Pancreas (tissue), 10 donors: Measurements from ENCODE around the gene CLDN5. TPM values are rescaled to one million over a fixed set of nuclear protein-coding genes. Genes with fewer than 3 reads are reported as not detected.

Experiments used
- ATAC-seq, 4 donors: fragments of 200-7000 bp; cut with Tn5 transposase; one replicate each; pipeline versions ENCODE4 v1.8.0 to v1.9.1; 2020; ENCODE audit warnings: mild to moderate bottlenecking in 4 of 4, moderate library complexity in 4 of 4
- DNase-seq, 6 donors: peaks; one replicate each; pipeline ENCODE4 v3.0.0-alpha.2; 2020
- FAIRE-seq: peaks from 2 replicates; lab custom pipeline; 2012; peaks lifted over from hg19 to GRCh38; lab: Jason Lieb, UNC
- H3K27ac ChIP-seq, 4 donors: fragments of 200-600 bp; sonication (generic); 1 replicate in 3 of 4; 2 replicates in 1 of 4; pipeline versions ENCODE4 v1.5.0 to v1.8.0; 2020
- H3K27me3 ChIP-seq, 4 donors: fragments of 200-600 bp; one replicate each; pipeline ENCODE4 v1.8.0; 2021
- H3K36me3 ChIP-seq, 3 donors: fragments of 200-600 bp; sonication (generic) in 1 of 3; one replicate each; pipeline versions ENCODE4 v1.5.0 to v1.8.0; 2020 to 2021
- H3K4me1 ChIP-seq, 3 donors: fragments of 200-600 bp; one replicate each; pipeline ENCODE4 v1.8.0; 2021
- H3K4me3 ChIP-seq, 4 donors: fragments of 200-600 bp; sonication (generic) in 2 of 4; one replicate each; pipeline versions ENCODE4 v1.5.0 to v1.8.0; 2020 to 2021
- H3K9me3 ChIP-seq, 4 donors: fragments of 200-600 bp; one replicate each; pipeline ENCODE4 v1.8.0; 2021
- WGBS, 2 donors: extraction: QIAGEN DNeasy Blood & Tissue Kit; methylation state at CpG; one replicate each; pipeline ENCODE4 v1.1.7; 2013; 5-methylcytosine and 5-hydroxymethylcytosine counted together
- intact Hi-C, 3 donors: fragments of 100-400 bp; cut with DNase I; formaldehyde crosslinking; loops; one replicate each; pipeline versions ENCODE4 v1.11.1 to v1.14.2; 2022
- polyA plus RNA-seq, 2 donors: library from polyadenylated mRNA; stranded (reverse); fragments of 200-250 nt; gene quantifications; one replicate each; pipeline ENCODE4 v1.2.3, GENCODE V29; 2013
- total RNA-seq, 6 donors: library from RNA; stranded (reverse); fragmentation: NEBNext Ultra II Directional in 4 of 6; extraction: Animal tissue kit (Norgen Biotek cat#: 25700) in 4 of 6; gene quantifications; one replicate each; pipeline versions ENCODE4 v1.2.1 to v1.2.4, GENCODE V29; 2021 to 2023
- TF ChIP-seq, protein P1 (sequence below), 4 donors: fragments of 200-600 bp; sonication (generic) in 3 of 4; IDR thresholded peaks; one replicate each; pipeline versions ENCODE4 v1.5.0 to v1.8.0; 2021; ENCODE audit warnings: antibody characterized with exemption in 4 of 4
- donor health status: healthy with polysubstance abuse.
- donor health status: DM: no; HTN: no; CAD: no; lungs with moderate emphysema.
- donor health status: DM: no; HTN: no; CAD: no.
- donor health status: control.
- donor health status: control.
- donor health status: Bipolar disorder and iron deficiency.
- donor health status: DM: yes; HTN: yes; CAD: no.
- donor health status: DM: no; HTN: no; CAD: no.
- donor health status: DM: no; HTN: no; CAD: no.
- donor health status: DM: yes; HTN: yes; CAD: no.

The CLDN5 gene
- total and polyA plus RNA-seq, 8 donors = 3.5 to 47.3 (median 7.1) TPM

DNA sequence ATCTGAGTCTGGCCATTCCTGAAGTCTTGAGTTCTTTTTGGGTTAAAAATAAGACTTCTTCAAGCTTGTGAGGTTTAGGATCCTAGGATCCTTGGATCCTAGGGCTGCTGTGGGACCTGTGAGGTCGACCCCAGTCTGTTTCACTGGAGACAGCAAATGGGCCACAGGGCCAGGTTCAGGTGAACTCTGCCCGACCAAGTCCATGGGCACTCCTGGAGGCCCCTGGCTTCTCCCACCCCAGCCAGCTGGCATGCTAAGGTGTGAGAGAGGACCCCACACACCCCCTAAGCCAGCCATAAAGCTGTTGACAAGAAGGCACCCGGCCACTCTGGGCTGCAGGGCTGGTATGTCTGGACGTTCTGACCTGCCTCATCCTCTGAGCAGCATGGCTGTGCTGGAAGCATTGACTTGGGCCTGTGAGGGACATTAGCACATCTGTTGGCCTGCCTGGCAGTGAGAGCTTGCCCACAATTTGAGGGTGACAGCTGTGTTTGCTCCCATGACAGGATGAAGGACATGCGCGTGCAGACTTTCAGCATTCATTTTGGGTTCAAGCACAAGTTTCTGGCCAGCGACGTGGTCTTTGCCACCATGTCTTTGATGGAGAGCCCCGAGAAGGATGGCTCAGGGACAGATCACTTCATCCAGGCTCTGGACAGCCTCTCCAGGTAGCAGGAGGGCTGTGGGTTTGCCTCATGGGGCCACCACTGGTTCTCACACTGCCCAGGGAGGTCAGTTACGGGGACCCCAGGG is 16.0 kb downstream of the CLDN5 start:
- 80 to 90% methylated on average over 10 of the region's 10 CpGs for WGBS, 2 donors
- intact Hi-C loops = no loop called here
- Histone ChIP-seq H3K9me3 (no peaks in the 10 kb centered on the region), H3K4me3 (no peak overlapping the region), H3K36me3 (no peaks in the 10 kb centered on the region), H3K27ac (no peak overlapping the region), H3K4me1 (no peaks in the 10 kb centered on the region), H3K27me3 (no peaks in the 10 kb centered on the region)
- no peak for DNase-seq
- TF ChIP-seq, protein P1, sequence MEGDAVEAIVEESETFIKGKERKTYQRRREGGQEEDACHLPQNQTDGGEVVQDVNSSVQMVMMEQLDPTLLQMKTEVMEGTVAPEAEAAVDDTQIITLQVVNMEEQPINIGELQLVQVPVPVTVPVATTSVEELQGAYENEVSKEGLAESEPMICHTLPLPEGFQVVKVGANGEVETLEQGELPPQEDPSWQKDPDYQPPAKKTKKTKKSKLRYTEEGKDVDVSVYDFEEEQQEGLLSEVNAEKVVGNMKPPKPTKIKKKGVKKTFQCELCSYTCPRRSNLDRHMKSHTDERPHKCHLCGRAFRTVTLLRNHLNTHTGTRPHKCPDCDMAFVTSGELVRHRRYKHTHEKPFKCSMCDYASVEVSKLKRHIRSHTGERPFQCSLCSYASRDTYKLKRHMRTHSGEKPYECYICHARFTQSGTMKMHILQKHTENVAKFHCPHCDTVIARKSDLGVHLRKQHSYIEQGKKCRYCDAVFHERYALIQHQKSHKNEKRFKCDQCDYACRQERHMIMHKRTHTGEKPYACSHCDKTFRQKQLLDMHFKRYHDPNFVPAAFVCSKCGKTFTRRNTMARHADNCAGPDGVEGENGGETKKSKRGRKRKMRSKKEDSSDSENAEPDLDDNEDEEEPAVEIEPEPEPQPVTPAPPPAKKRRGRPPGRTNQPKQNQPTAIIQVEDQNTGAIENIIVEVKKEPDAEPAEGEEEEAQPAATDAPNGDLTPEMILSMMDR (IDR thresholded peaks at IDR 0.05) = no peak
- ATAC-seq = no peak
- no peak for FAIRE-seq

DNA sequence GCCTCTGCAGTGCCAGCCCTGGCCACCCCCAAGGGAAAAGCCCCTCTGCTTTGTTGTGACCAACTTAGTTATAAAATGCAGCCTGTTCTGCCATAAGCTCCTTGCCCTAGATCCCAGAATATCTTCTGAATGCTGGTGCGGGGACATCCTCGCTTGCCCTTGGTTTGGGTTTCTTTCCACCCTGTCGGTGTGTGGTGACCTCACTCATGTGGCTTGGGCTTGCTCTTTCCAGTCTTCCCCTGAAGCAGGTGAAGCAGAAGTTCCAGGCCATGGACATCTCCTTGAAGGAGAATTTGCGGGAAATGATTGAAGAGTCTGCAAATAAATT is 16.7 kb downstream of the CLDN5 start:
- intact Hi-C loops = no loop called here
- no peaks in the 10 kb centered on the region for H3K36me3 ChIP-seq
- no peak for ATAC-seq
- H3K4me3 ChIP-seq = no peak overlapping the region
- no peak overlapping the region for H3K27ac ChIP-seq
- no peaks in the 10 kb centered on the region for H3K4me1 ChIP-seq
- WGBS, 2 donors = 92 to 93% methylated on average over 4 of the region's 4 CpGs
- H3K27me3 ChIP-seq = no peaks in the 10 kb centered on the region
- TF ChIP-seq, protein P1 (IDR thresholded peaks at IDR 0.05) = no peak
- no peaks in the 10 kb centered on the region for H3K9me3 ChIP-seq
- no peak for FAIRE-seq
- DNase-seq = no peak

DNA sequence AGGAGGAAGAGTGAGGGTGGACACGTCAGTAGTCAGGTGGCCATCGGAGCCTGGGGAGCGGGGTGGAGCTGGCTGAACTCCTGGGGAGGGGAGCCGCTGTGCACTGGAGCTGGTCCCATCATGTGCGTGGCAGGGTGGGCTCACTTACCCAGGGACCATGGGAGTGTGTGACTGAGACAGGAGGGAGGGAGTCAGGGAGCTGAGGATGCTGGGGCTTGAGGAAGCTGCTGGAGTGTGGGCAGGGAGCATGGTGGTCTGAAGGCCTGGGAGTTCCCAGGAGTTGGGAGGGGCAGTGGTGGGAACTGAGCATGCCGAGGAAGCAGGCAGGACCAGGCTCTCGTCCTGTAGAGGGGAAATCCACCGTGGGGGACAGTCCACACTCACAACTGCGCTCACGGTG is 18.0 kb downstream of the CLDN5 start:
- WGBS, 2 donors = 88 to 91% methylated on average over 10 of the region's 10 CpGs
- no peaks in the 10 kb centered on the region for H3K27me3 ChIP-seq
- intact Hi-C loops = no loop called here
- DNase-seq (no peak), ATAC-seq (no peak), FAIRE-seq (no peak)
- TF ChIP-seq, protein P1 (IDR thresholded peaks at IDR 0.05) = no peak
- H3K4me3 ChIP-seq = no peak overlapping the region
- no peak overlapping the region for H3K27ac ChIP-seq
- no peaks in the 10 kb centered on the region for H3K4me1 ChIP-seq
- H3K36me3 ChIP-seq = no peaks in the 10 kb centered on the region
- H3K9me3 ChIP-seq = no peaks in the 10 kb centered on the region

DNA sequence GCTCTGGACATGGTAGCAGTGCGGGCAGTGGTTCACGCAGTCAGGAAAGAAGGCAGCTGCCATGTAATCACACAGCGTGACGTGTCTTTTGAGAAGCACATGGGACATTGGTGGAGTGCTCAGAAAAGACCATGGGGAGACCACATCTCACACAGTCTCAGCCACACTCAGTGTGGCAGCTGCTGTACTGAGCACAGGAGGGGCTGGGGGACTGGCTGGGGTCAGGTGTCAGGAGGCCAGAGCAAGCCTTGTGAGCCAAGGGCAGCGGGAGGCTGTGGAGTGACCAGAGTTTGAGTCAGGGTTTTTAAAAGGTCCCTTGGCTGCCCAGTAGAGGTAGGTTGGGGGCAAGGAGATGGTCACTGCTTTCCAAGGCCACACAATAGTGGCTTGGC is 18.5 kb downstream of the CLDN5 start:
- Histone ChIP-seq H3K27ac (no peak overlapping the region), H3K4me1 (no peaks in the 10 kb centered on the region), H3K36me3 (no peaks in the 10 kb centered on the region), H3K27me3 (no peaks in the 10 kb centered on the region), H3K9me3 (no peaks in the 10 kb centered on the region), H3K4me3 (no peak overlapping the region)
- 97 to 98% methylated on average over 5 of the region's 5 CpGs for WGBS, 2 donors
- DNase-seq (no peak), ATAC-seq (no peak), FAIRE-seq (no peak)
- TF ChIP-seq, protein P1 (IDR thresholded peaks at IDR 0.05) = no peak
- intact Hi-C loops = no loop called here

DNA sequence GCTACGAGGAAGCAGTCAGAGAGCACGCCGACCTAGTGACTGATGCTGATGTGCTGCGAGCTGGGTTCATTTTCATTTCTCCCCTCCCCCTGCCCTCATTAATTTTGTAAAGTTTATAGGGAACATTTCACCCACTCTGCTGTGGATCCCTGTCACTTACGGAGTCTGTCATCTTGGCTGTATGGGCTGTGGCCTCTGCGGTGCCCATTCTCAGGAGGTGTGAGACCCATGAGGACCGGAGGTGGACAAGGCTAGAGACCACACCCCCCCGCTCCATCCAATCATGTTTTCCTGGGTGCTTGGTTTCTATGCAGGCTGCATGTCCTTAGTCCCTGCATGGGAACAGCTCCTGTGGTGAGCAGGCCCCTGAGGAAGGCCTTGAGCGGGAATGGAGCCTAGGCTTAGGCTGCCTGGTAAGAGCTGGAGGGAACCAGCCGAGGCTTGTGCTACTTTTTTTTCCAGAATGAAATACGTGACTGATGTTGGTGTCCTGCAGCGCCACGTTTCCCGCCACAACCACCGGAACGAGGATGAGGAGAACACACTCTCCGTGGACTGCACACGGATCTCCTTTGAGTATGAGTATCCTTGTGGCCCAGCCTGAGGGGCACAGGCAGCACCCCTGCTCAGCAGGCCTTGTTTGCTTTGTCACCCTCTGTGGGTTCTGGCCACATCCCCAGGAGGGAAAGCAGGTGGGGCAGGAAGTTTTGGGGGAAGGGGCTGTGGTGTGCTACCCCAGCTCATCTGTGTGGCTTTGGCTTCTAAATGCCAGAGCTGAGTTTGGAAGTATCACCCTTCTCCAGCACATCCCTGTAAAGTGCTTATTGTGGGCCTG is 19.1 kb downstream of the CLDN5 start:
- WGBS, 2 donors = 91 to 92% methylated on average over 18 of the region's 18 CpGs
- Histone ChIP-seq H3K4me1 (no peaks in the 10 kb centered on the region), H3K36me3 (no peaks in the 10 kb centered on the region), H3K27me3 (no peaks in the 10 kb centered on the region), H3K27ac (no peak overlapping the region), H3K4me3 (no peak overlapping the region), H3K9me3 (no peaks in the 10 kb centered on the region)
- DNase-seq = no peak
- intact Hi-C loops = no loop called here
- TF ChIP-seq, protein P1 (IDR thresholded peaks at IDR 0.05) = no peak
- ATAC-seq = no peak
- no peak for FAIRE-seq
